NCI-H146 treated with DMSO at 0.1 percent for 48 hours (cell line): ENCODE results near the gene MTERF2.

Source experiments
- DNase-seq: peaks from one replicate; lab custom pipeline; 2025; ENCODE audit not compliant: unreplicated experiment; lab: John Stamatoyannopoulos, UW

The MTERF2 gene

DNA sequence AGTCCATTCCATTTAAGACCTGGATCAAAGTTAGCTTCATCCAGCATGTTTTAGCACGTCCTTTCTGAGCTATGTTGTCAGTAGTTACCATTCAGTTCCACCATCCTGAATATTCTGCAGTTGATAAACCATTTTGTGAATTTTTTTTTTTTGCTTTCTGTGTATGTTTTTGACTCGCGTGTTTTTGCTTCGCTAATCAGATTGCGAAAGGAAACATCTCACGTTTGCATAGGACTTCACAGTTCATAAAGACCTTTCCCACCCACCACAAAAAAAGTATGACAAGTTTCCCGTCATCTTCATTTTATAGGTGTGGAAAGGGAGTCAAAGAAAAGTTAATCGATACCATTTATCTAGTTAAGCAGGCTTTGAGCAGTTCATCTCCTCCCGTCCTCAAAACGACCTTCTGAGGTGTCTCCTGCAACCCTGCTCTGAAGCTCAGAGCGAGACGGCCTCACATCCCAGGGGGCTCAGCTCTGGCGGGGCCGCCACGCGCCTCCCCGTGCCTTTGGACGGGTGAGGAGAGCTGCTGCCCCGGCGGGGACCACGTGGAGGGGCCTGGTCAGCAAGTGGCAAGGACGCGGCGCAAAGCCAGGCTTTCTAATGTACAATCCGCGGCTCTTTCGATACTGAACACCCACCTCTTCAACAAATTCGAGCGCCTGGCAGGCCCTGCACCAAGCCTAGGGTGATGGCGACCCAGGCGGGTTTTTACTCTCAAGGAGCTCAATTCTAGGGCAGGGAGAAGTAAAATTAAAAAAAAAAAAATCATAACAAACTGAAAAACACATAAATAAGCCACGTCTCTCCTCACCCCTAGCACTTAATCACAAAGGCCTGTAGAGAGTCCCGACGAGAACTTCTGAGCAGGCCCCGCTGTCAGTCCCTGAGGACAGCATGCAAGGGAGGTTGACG is 32.2 kb downstream of the MTERF2 start:
- DNase-seq: no peak

DNA sequence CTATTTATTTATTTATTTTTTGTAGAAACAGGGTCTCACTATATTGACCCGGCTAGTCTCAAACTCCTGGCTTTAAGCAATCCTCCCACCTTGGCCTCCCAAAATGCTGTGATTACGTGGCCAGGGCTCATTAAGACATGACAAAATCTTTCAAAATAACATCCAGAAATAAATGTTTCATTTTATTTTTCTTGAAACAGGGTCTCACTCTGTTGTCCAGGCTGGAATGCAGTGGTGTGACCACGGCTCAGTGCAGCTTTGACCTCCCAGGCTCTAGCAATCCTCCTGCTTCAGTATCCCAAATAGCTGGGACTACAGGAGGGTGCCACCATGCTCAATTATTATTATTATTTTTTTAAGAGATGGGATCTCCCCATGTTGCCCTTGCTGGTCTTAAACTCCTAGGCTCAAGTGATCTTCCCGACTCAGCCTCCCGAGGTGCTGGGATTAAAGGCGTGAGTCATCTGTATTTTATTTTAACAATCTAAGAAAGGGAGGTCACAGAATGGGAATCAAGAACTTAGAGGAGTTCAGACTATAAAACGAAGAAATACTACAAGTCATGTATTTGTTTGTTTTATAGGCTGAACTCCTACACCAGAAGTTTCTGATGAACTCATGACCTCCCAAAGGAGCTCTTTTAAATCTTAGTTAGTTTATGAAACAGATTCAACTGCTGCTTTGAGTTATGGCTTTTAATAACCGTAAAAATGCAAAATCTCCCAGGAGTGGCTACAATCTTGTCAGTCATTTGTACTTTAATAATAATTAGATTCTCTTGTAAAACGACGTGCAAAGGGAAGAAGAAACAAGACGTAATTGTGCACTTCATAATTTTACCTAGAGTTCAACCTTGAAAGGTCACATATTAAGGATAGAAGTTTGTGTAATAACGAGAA is 33.3 kb downstream of the MTERF2 start:
- DNase-seq: no peak

DNA sequence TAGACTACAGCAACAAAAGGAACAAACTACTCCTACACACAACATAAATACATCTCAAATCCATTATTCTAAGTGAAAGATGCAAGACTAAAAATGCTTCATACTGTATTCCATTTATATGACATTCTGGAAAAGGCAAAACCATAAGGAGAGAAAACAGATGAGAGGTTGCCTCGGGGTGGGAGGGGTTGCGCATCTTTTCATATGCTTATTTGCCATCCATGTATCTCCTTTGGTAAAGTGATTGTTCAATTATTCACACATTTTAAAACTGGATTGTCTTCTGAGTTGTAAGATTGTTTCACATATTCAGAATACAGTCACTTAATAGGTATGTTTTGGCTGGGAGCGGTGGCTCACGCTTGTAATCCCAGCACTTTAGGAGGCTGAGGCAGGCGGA is 36.4 kb downstream of the MTERF2 start:
- no peak for DNase-seq

DNA sequence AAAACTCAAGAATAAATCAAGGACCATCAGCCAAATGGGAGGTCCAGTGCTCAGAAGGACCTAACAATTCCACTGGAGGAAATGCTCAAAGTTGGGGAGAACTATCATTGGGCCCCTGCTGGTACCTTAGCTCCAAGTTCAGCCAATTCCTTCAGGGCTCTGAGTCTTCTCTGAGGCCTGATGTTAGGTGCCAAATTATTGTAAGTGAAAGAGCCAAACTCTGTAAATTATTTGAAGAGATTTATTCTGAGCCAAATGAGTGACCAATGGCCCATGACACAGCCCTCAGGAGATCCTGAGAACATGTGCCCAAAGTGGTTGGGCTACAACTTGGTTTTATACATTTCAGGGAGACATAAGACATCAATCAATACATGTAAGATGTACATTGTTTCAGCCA is 39.5 kb downstream of the MTERF2 start:
- no peak for DNase-seq

DNA sequence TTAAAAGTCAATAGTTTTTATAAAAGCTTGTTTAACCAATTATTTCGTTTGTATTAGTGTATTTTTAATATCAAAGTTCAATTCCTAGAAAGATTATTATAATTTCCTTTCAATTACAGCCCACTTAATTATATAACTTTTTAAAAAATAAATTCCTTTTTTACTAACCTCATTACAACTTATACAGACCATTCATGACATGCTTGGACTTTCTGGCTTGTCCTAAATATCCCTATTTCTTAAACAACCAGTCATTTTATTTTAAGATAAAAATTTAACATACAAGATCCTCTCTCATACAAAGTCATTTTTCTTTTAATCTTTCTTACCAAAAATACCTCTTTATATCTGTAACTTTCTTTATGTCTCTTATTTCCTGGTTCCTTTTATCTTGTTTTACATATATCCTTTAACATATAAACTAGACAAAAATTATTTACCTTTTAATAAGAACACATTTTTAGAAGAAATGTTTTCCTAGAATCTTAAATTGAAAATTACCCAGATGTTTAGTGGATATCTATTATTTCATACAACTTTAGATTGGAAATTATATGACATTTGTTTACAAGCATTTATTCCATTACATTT is 41.6 kb downstream of the MTERF2 start:
- no peak for DNase-seq

DNA sequence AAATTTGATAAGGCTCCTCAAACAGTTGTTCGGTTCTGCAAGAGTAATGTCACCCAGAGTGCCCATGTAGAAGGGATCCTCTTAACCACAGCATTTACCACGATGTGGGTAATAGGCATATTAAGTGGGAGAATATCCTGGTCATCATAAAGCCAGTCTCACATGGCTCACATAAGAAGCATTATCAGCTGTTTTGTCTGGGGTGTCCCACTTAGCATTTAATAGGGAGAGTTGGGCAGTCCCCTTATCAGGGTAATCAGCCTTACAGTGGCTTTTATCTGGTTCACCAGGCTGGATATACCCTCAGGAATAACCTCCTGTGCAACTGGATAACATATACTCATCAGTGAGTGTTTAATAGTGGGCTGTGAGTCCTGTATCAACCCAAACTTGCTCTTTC is 44.2 kb downstream of the MTERF2 start:
- no peak for DNase-seq

DNA sequence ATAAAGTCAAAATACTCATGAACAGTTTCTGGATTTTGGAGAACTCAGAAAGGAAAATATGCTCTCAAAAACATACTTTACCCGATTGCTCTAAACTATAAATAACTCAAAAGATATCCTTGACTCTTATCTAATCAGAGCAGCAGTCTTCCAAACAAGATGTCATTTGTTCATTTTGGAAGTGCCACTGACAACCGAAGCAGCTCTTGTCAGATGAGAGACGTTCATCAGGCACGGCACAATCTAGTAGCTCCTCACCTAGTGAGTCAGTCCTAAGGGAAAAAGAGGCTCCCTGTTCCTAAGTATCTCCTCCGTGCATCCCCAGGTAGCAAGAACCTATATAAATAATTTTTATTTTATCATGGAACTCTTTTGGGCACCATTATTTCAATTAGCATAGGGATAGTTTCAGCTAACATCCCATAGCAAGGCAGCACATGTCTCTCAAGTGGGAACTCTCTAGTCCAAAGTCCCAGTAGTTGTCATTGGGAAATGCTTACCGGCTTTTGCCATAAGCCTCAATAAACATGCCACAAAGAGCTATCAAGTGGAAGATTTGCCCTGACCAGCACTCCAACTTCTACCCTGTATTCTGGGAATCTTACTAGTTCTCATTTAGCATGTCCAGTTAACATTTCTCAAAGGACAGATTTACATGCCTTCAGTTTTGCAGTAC is 45.3 kb downstream of the MTERF2 start:
- no peak for DNase-seq

DNA sequence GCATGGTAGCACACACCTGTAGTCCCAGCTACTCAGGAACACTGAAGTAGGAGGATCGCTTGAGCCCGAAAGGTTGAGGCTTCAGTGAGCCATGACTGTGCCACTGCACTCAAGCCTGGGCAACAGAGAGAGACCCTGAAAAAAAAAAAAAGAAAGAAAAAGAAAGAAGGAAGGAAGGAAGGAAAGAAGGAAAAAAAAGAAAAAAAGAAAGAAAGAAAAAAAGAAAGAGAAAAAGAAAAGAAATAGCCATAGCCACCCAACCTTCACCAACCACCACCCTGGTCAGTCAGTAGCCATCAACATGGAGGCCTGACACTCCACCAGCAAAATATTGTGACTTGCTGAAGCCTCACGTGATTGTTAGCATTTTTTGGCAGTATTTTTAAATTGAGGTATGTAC is 52.7 kb downstream of the MTERF2 start:
- no peak for DNase-seq
